Activated CD8-positive, alpha-beta memory T cell treated with anti-CD3 and anti-CD28 coated beads, Interleukin-2, amount 50 U/mL, for 1 hour (primary cell): ENCODE data around the gene GPR12.
"Not testable (repeated sequence)": the region's sequence is repeated elsewhere in the genome, so short reads cannot be mapped to it uniquely, and the experiment has no call there.

Source experiments
- DNase-seq: peaks from one replicate; pipeline ENCODE4 v3.0.0-alpha.2; 2020; ENCODE audit errors: extremely low read depth

GPR12 gene

DNA sequence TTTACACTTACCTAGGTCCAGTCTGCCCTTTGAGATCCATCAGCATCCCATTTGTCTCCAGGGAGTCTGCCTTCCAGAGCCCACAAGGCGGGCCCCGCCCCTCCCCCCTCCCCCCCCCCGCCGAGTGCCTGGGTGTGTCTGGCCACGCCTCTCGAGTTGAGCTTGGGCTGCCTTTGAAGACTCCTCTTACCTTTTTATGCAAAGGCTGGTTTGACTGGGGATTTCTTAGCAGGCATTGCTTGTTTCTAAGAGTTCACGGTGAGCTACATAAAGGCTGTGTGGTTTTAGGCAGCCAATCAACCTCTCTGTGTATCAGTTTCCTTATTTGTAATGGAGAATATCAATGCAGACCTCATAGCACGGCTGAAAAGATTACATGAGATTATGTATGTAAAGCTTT is 11.3 kb downstream of the GPR12 start:
- DNase-seq: no peak

DNA sequence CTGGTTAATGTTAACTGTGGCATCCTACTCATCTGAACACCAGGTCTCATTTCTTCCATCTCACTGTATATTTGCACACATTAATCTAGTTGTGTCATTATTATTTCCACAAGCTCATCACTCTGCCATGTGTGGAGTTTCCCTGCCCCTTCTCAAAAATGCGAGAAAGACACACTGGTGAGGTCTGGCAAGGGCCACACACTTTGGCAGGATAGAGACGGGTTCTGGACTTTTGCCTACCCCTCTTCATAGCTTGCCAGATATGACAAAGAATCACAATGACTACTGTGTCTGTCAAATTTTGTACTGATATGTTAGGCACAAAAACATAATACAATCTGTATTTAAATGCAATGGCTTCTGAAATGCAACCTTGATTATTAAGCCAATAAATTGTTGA is 12.9 kb downstream of the GPR12 start:
- DNase-seq: no peak

DNA sequence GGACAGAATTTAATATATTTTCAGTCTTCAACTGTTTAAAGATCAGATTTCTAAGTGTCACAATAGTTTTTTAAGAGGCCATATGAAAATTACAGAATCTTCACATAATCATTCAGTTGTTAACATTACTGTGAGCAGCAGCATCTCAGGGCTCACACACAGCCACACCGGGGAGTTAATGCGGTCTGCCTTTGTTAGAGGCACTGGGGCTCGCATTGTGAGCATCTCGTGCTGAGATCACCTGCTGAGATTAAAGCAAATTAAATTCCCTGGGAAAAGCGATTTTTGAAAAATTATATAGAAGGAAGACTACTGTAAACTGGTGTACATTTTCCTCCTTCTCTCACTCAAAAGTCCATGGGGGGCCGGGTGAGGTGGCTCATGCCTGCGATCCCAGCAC is 16.6 kb downstream of the GPR12 start:
- DNase-seq: no peak

DNA sequence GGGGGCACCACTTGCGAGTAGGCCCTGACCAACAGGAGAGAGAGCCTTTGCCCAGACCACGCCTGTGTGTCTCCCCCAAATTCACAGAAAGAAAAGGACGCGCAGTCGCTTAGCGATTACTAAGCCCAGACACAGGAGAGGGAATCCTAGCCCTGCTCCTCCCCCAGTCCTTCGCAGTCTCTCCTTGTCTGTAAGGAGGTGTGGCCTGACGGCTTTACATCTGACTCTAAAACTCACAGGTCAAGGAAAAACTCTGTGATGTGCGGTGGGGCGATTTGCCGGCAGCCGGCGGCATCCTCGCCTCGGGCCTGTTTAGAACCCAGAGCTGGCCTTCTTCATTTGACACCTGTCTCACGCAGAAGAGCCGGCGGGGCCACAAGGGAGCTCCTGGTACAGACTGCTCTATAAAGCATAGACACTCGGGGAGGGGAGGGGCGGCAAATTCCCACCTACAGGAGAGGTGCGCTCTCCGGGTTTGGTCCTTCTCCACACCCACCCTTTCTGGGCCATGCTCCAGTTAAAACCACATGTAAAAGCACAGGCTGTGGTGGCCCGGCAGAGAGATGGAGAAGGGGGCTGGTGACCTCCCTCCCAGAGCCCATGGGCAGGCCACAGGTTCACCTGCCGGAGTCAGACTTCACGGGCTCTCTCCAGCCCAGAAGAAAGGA is 17.8 kb downstream of the GPR12 start:
- DNase-seq: no peak

DNA sequence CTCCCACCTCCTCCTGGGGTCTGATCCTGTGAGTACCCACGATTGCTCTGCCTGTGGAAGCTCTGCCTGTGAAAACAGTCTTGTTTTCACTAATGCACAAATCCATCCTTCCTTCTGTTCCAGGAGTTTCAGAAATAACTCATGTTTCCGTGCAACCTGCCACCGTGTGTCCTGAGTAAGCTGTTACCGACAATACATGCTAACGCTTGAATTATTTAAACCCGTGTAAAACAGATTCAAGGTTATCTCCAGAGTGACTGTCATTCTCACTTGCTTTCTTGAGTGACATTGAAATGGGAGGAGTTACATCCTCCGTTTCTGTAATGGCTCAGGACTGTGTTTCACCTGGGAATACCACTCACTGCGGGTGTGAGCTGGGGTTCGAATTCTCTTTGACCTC is 24.9 kb downstream of the GPR12 start:
- no peak for DNase-seq

DNA sequence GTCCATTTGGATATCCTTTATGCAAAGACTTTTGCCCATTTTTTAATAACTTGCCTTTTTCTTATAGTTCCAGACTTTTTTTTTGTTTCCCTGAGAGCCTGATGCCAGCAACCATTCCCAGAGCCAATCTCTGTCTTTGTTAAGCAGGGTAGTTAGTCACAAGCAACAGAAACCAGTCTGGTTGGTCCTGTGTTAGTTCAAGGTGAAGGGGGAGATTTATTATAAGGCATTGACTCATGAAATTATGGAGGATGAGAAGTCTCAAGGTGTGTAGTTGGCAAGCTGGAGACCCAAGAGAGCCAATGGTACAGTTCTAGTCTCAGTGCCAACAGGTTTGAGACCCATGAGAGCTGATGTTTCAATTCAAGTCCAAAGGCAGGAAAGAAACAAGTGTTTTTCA is 33.0 kb downstream of the GPR12 start:
- DNase-seq: no peak

DNA sequence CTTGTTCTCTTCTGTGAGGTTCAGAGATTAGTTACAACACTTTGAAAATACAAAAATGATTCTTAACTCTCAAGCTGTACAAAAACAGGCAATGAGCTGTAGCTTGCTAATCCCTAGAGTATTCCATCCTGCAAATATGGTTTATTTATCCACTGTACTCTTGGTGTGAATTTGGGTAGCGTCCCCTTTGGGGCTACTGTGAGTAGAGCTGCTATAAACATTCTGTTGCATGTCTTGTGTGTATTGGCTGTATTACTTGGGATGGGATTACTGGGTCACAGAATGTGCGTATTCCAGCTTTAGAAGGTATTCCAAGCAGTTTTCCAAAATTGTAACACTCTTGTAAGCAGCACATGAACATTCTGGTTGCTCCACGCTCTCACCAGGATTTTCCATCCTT is 33.5 kb downstream of the GPR12 start:
- no peak for DNase-seq

DNA sequence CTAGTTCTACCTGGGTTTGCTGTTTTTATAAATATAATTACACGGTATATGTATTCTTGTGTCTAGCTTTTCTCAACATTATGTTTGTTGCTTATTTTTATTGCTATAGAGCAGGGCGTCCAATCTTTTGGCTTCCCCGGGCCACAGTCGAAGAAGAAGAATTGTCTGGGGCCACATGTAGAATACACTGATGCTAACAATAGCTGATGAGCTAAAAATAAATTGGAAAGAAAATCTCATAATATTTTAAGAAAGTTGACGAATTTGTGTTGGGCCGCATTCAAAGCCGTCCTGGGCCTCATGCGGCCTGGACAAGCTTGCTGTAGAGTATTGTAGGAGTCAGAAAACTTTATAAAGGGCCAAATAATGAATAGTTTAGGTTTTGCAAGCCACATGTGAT is 33.9 kb downstream of the GPR12 start:
- DNase-seq: no peak

DNA sequence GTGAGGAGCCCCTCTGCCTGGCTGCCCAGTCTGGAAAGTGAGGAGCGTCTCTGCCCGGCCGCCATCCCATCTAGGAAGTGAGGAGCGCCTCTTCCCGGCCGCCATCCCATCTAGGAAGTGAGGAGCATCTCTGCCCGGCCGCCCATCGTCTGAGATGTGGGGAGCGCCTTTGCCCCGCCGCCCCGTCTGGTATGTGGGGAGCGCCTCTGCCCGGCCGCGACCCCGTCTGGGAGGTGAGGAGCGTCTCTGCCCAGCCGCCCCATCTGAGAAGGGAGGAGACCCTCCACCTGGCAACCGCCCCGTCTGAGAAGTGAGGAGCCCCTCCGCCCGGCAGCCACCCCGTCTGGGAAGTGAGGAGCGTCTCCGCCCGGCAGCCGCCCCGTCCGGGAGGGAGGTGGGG is 37.0 kb downstream of the GPR12 start:
- not testable (repeated sequence) for DNase-seq

DNA sequence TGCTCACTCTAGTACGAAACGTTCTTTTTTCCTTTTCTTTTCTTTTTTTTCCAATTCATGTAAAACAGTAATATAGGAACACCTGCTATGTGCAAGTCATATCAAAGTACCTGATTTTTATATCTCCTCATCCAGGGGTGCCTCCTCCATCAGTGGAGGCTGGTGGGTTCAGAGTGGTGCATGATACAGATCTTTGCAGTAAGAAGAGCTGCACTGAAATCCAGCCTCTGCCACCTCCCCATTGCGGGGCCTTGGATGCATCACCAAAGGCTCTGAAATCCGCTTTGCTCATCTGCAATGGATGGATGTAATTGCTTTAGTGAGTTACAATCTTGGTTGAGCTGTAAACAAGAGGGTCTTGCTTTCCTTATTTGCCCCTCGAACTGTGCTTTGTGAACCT is 38.3 kb downstream of the GPR12 start:
- DNase-seq: no peak

DNA sequence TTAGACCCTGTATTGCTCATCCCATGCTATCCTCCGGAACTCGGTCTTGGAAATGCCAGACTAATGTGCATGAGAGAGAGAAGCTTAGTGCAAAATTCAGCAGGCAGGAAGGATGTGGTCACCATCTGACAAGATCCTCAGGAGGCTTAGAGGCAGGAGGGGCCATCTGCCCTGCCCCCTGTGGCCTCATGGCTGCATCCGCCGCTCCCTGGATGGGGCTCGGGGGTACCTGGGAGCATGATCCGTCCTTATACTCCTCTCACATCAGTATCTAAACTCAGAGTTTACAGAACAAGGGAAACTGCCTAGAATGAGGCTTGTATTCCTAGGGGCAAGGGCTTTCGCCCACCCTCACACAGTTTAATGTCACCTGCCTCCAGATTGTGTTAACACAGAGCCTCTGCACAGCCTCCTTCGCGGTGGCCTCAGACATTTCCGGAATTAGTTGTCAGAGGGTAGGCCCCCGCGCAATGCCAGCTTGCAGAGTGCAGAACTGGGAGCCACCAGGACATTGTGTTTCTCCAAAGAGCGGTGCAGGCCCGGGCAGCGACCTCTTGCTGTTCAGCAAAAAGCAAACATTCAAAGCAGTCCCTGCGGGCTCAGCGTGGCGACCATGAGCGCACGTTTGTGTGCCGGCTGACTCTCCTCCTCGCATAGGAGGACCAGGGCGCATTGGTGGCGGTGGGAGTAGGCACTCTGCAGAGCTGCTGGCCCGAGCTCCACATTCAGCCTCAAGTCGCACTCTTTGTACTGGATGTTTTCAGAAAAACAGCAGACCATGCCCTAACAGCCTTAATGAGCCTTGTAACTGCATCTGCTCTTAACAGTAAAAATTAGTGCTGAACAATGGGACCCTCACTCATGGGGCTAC is 39.1 kb downstream of the GPR12 start:
- no peak for DNase-seq

DNA sequence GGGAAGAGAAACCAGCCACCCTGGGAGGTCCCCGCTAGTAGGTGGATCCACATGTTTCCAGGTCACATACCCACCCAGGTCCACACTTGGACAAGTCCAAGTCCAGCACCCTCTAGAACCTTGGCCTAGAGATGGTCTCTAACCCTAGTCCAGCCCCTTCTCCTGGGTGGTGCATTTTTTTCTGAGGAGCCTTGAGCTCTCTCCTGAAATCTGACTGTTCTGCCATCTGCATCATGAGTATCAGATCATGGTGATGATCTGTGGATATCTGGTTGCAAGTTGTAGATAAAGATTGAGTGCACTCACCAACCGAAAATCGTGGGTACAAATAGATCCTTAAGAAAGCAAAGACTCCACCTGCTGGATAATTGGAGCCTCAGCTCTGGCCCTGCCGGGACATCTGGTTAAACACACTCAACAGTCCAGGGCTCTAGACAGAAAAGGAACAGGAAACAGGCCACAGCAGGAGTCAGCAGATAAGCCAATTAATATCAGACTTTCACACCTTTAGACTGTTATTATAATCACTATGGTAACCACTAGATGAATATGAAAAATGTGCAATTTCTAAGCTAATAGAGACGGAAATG is 41.1 kb downstream of the GPR12 start:
- no peak for DNase-seq

DNA sequence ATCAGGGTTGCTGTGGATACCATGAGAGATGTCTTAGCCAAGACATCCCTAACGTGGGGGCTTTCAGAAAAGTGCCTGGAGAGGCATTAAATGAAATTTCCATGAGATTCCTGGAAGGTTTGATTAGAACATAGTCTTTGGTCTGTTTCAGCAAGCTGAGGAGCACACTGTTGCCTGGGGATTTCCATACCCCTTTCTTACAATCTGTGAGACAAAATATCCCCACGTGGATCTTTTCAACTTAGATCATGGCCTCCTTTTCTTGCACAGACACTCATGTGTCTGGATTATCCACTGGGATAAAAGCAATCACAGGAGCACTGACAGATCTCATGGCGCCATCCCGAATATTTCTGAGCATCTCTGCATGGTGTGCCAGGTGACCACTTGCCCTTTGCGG is 41.7 kb downstream of the GPR12 start:
- no peak for DNase-seq

DNA sequence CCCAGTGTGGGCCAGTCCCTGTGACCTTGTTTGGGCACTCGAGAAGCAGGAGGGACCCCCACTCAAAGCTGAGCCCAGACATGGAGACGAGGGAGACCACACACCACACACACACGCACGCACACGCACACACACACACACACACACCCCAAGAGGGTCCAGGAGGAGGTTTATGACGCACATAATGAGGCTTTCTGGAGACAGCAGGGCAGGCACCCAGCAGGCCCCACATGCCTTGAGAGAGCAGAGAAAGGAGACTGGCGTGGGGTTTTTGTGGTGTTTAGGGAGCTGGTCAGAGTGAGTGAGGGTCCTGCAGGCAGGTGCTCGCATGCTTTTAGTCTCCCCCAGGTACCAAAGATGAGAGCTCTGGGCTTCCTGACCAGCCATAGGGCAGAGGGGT is 42.4 kb downstream of the GPR12 start:
- DNase-seq: no peak

DNA sequence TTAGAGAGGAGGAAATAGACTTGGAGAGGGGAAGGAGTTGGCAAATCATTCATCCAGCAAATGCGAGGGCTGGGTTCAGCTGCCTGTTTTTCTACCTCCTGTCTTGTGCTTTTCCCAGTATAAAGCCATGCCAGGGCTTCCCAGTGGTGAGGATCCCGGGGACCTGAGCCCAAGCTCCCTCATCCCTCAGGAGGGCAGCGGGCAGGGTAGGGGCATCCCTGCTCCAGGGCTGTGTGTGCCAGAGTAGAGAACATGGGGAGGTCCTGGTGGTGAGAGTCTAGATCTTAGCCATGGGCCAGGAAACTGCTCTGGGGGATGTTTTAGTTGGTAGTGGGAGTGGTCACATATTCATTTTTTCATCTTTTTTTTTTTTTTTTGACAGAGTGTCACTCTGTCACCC is 43.6 kb downstream of the GPR12 start:
- no peak for DNase-seq

DNA sequence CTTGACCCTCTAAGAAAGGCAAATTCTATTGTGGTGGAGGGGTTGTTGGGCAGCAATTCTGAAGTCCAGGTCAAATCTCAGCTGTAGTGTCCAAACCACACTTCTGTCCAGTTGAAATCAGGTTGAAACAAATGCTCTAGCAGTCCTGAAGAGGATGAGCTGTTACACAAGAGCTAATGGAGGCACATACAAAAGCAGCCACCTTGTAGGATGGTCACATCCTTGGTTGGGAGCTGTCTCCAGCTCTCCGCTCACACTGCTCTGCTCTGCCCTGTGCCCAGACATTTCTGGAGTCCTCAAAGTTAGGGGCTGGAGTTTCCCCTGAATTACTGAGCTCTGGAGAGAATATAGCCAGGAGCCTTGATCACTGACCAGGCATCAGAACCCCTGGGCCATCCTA is 47.2 kb downstream of the GPR12 start:
- no peak for DNase-seq

DNA sequence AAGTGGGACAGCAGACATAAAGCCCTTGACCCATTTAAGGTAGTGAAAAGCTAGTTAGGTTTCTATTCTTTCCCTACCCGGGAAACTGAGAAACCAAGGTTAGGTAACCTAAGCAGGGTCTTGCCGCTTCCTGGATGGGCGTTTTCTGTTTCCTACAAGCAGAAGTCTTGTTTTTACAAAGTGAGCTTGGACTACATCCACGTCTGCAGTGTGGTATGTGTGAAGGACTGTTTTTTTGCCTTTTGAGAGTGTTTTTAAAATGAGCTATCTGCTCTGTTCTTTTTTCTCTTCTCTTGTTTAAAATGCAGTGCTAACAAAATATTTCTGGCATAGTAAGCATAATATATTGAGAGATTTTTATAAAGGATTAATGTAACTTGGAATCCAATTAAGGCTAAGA is 49.4 kb downstream of the GPR12 start:
- DNase-seq: no peak

DNA sequence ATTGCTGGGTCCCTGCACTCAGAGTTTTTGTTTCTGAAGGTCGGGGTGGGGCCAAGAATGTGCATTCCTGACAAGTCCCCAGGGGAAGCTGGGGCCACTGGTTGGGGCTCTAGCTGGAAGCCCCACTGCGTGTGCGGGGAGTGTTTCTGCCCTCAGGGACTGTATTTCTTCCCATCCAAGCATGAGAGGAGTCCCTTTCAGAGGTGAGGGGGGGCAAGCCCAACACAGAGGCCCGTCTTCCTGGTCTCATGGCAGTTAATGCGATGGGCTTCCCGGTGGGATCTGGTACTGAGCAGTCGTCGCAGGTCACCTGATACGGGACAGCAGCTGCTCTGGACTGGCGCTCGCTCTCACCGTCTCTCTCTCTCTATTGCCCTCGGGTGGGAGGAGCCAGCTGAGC is 50.4 kb downstream of the GPR12 start:
- DNase-seq: no peak

DNA sequence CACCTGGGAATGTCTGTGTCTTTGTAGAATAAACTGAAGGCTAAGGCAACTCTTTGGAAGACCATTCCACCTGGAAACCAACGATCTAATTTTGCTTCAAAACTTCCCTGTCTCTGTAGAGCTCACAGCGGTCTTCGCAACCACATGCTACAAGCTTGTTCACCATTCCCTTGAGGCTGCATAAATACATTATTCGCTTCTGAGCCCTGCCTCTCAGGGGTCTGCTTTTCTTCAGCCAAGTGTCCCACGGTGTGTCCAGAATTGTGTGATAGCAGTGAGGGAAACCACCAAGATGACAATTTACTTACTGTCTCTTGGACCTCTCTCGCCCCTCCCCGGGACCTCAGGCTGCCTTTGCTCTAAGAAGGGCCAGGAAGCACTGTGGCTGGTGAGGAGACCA is 51.1 kb downstream of the GPR12 start:
- DNase-seq: no peak

DNA sequence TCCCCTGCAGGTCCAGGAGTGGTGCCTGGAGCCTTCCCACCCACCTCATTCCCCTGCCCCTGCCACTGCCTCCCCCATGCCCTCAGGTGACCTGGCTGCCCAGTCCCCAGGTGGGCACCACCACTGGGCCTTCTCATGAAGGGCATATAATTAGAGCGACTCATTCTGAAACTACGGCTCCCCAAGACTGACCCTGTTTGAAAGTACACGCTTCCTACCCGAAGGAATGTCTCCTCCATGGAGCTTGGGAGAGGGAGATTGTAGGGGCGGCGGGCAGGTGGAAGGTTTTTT is 52.6 kb downstream of the GPR12 start:
- DNase-seq: no peak

DNA sequence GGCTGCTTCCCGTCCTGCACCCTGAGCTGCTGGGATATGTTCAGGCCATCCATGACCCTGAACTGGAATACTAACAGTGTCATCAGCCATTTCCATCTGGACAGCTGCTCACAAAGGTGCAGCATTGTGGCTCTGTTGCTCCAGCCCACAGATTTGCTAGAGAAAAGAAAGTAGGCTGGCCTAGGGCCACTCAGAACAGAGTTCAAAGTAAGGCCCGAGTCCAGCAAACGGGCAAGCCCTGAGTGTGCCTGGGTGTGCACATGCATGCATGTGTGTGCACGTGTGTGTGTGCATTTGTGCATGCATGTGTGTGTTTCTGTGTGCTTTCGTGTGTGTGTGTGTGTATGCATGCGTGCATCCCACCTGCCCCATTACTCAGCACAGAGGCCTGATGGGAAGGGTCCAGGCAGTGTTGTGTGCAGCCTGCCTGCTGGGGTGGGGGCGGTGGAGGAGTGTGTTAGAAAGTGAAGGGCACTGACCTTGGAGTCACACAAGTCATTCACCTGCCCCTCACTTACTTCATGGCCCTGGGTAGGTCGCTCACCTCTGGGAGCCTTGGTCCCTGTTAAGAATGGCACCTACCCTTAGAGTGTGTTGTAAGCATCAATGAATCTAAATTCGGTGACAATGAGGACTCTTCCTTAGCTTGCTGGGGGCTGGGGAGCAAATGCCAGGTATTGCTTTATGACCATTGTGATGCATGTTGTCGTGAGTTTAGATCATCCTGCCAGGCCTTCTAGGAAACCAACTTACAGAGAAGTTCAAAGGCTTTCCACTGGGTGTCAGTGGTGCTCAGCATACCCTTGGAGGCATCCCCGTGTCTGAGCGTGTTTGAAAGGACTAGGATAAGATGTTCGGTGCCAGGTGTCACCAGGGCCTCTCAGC is 53.2 kb downstream of the GPR12 start:
- DNase-seq: no peak

DNA sequence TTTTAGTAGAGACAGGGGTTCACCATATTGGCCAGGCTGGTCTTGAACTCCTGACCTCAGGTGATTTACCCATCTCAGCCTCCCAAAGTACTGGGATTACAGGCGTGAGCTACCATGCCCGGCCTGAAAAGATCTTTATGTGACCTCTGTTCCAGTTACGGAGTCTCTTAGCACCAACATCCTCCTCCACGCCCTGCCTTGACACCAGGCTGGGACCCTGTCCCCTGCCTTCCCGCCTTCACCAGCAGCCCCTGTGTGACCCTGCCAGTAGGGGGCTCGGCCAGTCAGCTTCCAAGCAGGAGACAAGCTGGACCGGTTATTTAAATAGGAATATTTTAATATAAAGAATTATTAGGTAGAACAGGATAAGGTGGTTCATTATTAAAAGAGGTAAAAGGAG is 54.2 kb downstream of the GPR12 start:
- no peak for DNase-seq
